HG02973 (cell line): ENCODE measurements around the gene BCL6B.

Experiments used
- ATAC-seq: cut with Tn5 transposase; IDR thresholded peaks from one replicate; pipeline ENCODE4 v1.9.1; 2021; ENCODE audit warnings: moderate library complexity; ENCODE audit not compliant: unreplicated experiment

BCL6B gene

DNA sequence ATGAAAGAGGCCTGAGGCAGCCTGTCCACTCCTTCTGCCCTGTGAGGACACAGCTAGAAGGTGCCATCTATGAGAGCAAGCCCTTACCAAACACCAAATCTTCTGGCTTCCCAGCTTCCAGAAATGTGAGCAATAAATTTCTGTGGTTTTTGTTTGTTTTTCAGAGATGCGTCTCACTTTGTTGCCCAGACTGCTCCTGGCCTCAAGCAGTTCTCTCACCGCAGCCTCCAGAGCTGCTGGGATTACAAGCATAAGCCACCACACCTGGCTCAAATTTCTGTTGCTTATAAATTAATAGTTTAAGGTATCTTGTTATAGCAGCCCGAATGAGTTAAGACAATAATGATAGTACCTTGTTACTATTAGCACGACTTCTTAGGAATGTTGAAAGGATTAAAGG, 33.5 kb downstream of the BCL6B start:
- no peak for ATAC-seq

DNA sequence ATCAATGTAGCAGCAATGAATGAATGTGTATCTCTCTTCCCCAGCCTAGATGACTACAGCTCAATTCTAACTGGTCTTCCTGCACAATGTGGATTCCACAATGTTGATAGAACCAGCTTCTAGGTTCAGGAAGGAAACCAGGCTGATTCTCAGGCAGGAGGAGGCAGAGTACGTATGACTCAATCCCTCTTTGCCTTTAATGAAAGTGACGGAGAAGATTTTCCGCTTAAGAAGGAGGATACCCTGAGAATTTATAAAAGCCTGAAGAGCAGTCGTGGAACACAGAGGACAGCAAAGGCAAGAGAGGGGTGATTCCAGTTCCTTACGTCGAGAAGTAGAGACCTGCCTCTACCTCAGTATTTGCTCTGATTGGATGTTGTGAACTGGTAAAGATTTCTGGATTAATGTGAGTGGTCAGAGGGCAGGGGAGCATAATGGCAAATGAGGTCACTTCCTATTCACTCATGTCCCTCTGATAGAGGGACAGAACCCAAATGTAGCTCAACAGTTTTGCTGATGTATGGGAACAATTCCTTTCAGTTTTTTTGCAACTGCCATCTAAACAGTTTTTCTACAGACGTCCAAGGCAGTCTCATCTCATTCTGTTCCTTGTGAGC, 36.1 kb downstream of the BCL6B start:
- no peak for ATAC-seq

DNA sequence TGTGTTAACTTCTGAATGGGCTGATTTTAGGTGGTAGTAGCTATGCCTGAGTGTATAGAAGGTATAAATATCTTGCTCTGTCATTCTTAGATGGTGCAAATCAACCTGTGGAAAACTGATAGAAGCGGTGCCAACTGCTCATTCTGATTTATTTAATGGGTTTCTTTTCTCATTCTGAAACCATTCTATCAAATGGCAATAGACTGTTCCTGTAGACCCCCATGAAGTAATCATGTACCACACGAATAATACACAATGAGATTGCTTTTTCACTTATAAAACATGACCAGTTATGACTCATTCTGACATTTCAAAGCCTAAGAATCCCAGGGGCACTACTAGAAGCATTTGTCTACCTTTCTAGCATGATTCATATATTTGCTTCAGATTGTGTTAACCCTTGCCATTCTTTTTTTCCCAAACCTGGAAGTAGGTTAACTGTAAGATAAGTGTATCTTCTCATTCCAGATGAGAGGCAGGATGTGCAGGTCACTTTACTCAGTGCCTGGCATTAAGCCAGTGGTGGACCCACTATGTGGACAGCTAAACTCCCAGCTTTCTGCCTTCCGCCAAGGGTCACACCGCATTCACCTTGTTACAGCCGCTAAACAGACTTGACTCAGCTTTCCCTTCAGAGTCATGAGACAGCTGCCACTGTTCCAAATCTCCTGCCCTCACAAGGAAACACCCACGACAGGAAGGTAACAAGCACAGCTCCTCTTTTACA, 37.5 kb downstream of the BCL6B start:
- no peak for ATAC-seq

GRCh38 chr17:7063518-7064094, 40.8 kb downstream of the BCL6B start:
- ATAC-seq: no peak

GRCh38 chr17:7064261-7064660, 41.4 kb downstream of the BCL6B start:
- no peak for ATAC-seq

DNA sequence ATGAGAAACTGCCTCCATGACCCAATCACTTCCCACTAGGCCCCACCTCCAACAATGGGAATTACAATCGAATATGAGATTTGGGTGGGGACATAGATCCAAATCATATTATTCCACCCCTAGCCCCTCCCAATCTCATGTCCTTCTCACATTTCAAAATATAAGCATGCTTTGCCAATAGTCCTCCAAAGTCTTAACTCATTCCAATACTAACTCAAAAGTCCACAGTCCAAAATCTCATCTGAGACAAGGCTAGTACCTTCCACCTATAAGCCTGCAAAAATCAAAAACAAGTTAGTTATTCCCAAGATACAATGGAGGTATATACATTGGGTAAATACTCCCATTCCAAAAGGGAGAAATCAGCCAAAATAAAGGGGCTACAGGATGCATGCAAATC, 44.3 kb downstream of the BCL6B start:
- no peak for ATAC-seq

DNA sequence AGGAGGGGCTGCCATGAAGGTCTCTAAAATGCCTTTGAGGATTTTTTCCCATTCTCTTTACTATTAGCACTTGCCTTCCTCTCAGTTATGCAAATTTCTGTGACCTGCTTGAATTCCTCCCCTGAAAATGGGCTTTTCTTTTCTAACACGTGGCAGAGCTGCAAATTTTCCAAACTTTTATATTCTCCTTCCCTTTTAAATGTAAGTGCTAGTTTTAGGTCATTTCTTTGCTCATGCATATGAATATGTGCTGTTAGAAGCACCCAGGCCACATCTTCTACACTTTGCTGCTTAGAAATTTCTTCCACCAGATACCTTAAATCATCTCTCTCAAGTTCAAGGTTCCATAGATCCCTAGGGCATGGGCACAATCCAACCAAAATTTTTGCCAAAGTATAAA, 45.4 kb downstream of the BCL6B start:
- no peak for ATAC-seq

DNA sequence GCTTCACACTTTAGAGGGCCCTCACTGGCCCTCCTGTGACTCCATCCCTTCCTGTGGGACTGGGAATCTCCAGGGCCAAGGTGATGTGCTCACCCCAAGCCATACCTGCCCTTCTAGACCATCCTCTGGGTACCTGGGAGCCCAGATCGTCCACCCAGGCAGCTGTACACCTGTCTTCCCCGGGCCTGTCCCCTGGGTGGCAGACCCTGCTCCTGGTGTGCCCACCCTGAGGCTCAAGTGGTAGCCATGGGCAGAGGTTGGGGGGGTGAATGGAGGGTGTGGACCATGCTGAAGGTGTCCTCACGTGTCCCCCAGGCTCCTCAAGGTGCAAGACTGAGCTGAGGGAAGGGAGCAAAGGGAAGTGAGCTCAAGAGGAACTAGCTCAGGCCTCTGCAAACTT, 47.9 kb downstream of the BCL6B start:
- no peak for ATAC-seq

- ATAC-seq: no peak
Measured at GRCh38 chr17:7072406-7072805, 49.6 kb downstream of the BCL6B start.

DNA sequence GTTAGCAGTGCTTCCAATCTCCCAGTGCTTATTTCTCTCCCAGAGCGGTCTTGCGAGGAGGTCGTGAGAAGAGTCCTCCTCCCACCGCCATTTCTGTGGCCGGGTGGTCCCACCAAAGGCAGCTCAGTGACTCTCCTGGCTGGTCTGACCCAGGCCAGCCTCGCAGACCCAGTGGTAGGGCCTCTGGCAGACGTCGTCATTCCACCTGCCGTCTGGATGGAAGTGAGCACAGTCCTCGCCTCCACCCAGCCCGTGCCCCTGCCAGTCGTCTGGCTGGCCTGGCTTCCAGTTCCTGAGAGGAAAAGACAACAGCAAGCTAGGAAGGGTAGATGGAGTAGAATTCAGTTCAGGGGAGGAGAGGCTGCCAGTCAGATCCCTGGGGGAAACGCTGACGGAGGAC, 52.1 kb downstream of the BCL6B start:
- no peak for ATAC-seq

DNA sequence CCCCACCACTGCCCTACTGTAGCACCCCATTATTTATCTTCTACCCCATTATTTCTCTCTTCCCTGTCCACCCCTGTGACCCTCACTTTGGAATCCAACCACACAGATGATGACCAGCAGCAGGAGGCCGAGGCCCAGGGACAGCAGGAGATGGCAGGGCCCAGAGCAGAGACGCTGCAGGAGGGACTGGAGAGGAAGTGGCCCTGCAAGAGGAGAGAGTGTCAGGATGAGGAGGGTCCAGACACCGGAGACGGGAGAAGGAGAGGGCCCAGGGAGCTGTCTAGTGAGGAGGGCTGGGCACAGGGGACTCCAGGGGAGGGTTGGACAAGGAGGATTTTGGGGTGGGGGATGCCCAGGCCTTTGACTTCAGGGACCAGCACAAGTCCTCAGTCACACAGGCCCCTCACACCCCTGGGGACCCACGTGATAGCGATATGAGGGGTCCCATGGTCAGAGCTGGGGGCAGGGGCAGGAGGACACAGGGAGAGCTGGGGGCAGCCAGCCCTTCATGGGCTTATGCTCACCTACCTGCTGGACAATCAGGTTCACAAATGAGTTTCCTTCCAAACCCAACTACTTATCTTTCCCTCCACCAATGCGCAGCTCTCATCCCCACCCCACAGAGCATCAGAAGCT, 55.2 kb downstream of the BCL6B start:
- no peak for ATAC-seq

DNA sequence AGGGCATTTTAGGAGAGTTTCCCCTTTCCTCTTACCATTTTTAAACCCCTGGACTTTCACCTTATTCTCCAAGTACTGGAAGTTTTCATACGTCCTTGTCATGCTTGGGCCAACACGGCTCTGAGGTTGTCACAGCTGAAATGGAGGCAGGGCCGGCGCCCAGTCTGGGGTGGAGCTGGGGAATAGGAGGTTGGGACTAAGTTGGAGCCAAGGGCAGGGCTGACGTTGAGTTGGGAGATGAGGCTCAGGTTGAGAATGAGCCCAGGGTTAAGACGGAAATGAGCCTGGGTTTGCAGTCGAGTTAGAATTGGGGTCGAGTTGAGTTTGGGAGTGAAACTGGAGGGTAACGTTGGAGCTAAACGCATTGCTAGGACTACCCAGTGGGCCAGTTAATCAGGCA, 55.9 kb downstream of the BCL6B start:
- ATAC-seq: no peak
